Muscle layer of colon (tissue), 2 donors: ENCODE results near the gene POLR3A.
"Not testable (repeated sequence)": the region's sequence is repeated elsewhere in the genome, so short reads cannot be mapped to it uniquely, and the experiment has no call there.

ENCODE experiments used
- H3K27ac ChIP-seq: one replicate; pipeline ENCODE4 v1.7.0; 2013; ENCODE audit warnings: low read depth, mild to moderate bottlenecking, low read length, moderate library complexity
- H3K27me3 ChIP-seq, 2 donors: one replicate each; pipeline ENCODE4 v1.7.0; 2013; ENCODE audit warnings: low read length in 2 of 2, mild to moderate bottlenecking in 2 of 2; ENCODE audit not compliant: insufficient read depth in 2 of 2, control insufficient read depth in 1 of 2
- H3K36me3 ChIP-seq: one replicate; pipeline ENCODE4 v1.7.0; 2013; ENCODE audit warnings: mild to moderate bottlenecking, low read length; ENCODE audit not compliant: insufficient read depth
- H3K4me1 ChIP-seq: one replicate; pipeline ENCODE4 v1.7.0; 2013; ENCODE audit warnings: mild to moderate bottlenecking, low read length; ENCODE audit not compliant: insufficient read depth
- H3K4me3 ChIP-seq, 2 donors: one replicate each; pipeline ENCODE4 v1.7.0; 2013; ENCODE audit warnings: low read length in 2 of 2, low read depth in 1 of 2, mild to moderate bottlenecking in 1 of 2, moderate library complexity in 1 of 2
- H3K9ac ChIP-seq: one replicate; pipeline ENCODE4 v1.7.0; 2013; ENCODE audit warnings: low read length
- H3K9me3 ChIP-seq: one replicate; pipeline ENCODE4 v1.7.0; 2013; ENCODE audit warnings: mild to moderate bottlenecking, low read length
- donor health status: abdominal sarcoma.
- donor health status: Adenocarcinoma of cecum.

POLR3A gene

DNA sequence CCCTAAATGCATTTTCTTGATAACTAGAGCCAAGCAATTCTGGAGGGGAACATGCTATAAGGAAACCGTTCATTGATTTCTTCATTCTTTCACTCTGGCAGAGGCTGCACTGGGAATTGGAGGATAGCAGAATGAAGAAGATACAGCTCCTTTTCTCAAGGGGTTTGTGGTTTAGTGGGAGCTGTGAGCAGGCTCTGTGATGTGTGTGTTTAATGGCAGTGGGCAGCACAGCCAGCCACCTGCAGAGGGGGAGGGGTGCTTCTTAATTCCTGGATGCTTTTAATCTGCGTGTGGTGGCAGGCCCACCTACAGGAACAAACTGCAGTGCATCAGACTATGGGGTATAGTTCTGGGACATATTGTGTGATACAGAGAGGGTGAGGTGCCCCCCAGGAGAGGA is 36.3 kb upstream of the POLR3A start:
- no peaks in the 10 kb centered on the region for H3K4me1 ChIP-seq
- H3K27ac ChIP-seq: no peak overlapping the region
- H3K9ac ChIP-seq: no peak overlapping the region

DNA sequence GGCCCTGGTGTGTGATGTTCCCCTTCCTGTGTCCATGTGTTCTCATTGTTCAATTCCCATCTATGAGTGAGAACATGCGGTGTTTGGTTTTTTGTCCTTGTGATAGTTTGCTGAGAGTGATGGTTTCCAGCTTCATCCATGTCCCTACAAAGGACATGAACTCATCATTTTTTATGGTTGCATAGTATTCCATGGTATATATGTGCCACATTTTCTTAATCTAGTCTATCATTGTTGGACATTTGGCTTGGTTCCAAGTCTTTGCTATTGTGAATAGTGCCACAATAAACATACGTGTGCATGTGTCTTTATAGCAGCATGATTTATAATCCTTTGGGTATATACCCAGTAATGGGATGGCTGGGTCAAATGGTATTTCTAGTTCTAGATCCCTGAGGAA is 35.6 kb upstream of the POLR3A start:
- not testable (repeated sequence) for H3K27me3 ChIP-seq, H3K9ac ChIP-seq, H3K9me3 ChIP-seq, H3K27ac ChIP-seq, H3K36me3 ChIP-seq, H3K4me3 ChIP-seq, H3K4me1 ChIP-seq

More for the DNA sequence above, 36.3 kb upstream of the POLR3A start:
- Histone ChIP-seq H3K36me3 (no peaks in the 10 kb centered on the region), H3K9me3 (no peaks in the 10 kb centered on the region), H3K4me3 (no peak overlapping the region), H3K27me3 (no peaks in the 10 kb centered on the region)

DNA sequence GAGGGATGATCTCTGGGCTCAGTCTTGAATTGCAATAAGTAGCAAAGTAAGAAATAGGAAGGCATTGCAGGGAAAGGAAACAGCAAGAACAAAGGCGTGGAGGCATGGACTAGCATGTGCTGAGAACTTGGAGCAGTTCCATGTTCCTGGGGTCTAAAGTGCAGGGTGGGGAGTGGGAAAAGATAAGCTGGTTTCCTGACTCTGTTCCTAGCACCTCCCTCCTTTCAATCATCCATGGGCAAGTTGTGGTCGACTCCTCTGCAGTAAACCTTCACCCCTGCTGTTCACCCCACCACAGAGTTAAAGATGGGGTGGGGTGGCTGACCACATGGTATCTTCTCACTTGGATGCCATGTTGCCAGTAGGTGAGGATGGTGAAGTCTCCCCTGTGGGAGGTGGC is 33.9 kb upstream of the POLR3A start:
- Histone ChIP-seq H3K36me3 (no peaks in the 10 kb centered on the region), H3K27me3 (no peaks in the 10 kb centered on the region), H3K9ac (no peak overlapping the region), H3K9me3 (no peaks in the 10 kb centered on the region), H3K27ac (no peak overlapping the region), H3K4me1 (no peaks in the 10 kb centered on the region), H3K4me3 (no peak overlapping the region)

DNA sequence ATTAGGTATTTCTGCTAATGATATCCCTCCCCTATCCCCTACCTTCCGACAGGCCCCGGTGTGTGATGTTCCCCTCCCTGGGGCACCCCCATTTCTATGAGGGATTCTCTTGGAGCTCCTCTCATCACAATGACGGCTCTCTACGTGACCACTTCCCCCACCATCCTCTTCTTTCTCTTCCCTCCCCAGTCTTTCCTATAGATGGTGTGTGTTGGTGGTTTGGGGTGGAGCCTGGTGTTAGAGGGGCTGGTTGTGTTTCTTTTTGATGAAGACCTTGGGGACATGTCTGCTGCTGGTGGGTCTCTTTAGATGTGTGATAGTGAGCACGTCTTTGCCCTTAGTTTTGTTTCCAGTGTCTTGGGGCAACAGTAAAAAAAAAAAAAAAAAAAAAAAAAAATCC is 33.0 kb upstream of the POLR3A start:
- Histone ChIP-seq H3K36me3 (no peaks in the 10 kb centered on the region), H3K27ac (no peak overlapping the region), H3K9me3 (no peaks in the 10 kb centered on the region), H3K4me1 (no peaks in the 10 kb centered on the region), H3K4me3 (no peak overlapping the region), H3K9ac (no peak overlapping the region), H3K27me3 (no peaks in the 10 kb centered on the region)

DNA sequence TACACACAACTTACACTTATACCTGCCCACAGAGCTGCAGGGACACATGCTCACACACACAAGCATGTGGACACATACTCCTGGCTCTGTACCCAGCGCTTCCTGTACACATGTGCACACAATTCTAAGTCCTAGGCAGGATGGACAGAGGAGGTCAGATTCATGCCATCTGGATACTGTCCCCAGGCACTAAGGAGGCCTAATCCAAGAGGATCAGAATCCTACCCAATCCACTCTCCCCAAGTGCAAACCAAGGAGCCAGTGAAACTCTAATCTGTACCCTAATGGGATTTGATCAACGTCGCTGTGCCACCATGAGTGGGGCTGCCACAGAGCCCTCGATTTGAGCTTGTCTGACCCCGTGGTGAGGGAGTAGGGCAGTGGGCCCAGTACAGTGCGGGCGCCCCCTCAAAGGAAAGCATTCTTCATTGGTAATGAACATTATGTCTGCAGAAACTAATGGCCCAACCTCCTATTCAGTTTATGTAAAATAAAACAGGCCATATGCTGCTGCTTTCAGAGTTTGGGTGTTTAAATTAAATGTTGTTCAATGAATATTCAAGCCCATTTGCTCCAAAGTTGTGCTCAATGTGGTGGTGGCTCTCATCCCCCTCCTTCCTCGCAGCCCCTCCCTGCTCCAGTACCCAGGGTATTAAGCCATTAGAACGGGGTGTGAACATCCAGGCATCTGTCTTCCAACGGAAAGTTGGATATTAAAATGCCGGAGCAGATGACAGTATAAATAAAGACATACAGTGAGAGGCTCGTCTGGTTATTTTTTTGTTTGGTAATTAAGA is 30.8 kb upstream of the POLR3A start:
- no peak overlapping the region for H3K9ac ChIP-seq
- H3K36me3 ChIP-seq: no peaks in the 10 kb centered on the region
- no peak overlapping the region for H3K4me3 ChIP-seq
- H3K9me3 ChIP-seq: no peaks in the 10 kb centered on the region
- no peaks in the 10 kb centered on the region for H3K4me1 ChIP-seq
- H3K27me3 ChIP-seq: no peaks in the 10 kb centered on the region
- H3K27ac ChIP-seq: no peak overlapping the region

DNA sequence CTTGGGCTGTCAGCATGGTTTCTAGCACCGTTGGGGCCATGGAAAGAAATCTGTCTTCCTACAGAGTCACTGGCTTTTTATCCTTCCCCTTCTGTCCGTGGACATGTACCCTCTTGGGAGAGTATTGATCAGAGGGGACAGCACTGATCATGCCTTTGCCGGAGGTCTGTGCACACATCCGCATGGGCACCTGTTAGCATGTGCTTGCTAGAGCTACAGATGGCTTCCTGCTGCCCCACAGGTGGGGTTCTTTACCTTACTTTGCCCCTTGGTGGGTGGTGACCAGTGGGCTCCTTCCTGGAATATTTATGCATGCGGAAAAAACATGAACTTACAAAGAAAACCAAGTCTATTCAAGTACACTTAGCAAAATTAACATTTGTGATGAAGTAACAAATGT is 29.2 kb upstream of the POLR3A start:
- Histone ChIP-seq H3K27ac (no peak overlapping the region), H3K4me3 (no peak overlapping the region), H3K27me3 (no peaks in the 10 kb centered on the region), H3K9ac (no peak overlapping the region), H3K36me3 (no peaks in the 10 kb centered on the region), H3K9me3 (no peaks in the 10 kb centered on the region), H3K4me1 (no peaks in the 10 kb centered on the region)

DNA sequence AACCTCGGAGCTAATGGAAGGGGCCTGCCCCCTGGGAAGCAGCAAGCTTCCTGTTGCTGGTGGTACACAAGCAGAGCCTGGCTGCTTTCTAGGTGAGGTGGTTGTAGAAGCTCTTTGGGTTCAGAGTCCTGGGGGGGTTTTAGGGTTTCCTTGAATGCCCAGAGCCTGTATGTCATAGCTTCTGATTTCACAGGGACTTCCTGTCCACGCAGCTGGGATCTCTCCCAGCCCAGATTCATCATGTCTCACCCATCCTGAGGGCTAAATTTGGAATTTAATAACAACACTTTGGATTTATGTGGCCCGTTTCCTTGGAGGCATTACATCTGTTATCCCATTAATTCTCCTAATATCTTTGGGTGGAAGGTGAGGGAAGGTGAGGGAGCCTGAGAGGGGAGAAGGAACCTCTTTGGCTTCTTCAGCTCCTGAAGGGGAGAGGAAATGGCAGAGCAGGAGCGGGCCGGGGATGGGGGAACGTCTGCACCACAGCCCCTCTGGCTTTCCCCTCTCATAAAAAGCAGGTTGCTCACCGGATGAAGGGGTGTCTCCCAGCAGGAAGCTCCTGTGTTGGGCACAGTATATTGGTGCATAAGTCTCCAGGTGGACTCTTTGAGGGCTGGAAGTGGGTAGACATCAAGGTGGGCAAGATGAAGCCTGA is 24.0 kb upstream of the POLR3A start:
- Histone ChIP-seq H3K4me1 (no peaks in the 10 kb centered on the region), H3K9me3 (no peaks in the 10 kb centered on the region)

DNA sequence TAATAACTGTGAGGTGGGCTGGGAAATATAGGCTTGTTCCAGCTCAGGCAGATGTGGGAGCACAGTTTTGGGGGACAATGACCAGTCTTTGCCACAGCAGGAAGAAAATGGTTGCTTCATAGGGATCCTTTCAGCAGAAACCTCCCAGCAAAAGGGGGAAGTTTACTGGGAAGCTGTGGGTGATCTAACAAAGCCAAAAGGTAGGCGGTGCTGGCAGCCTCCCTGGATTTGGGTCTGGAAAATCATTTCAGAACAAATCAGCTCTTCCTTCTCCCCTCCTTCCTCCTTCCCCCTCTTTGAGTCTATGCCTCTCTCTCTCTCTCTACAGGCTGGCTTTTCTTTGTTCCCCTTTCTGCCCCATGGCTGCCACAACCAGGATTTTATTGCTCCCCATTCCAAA is 20.5 kb upstream of the POLR3A start:
- H3K9ac ChIP-seq: no peak overlapping the region
- no peak overlapping the region for H3K4me3 ChIP-seq
- H3K27ac ChIP-seq: no peak overlapping the region
- peaks cover 4% of the 10 kb centered on the region for H3K36me3 ChIP-seq
- no peaks in the 10 kb centered on the region for H3K9me3 ChIP-seq
- no peaks in the 10 kb centered on the region for H3K27me3 ChIP-seq
- H3K4me1 ChIP-seq: peaks cover 5% of the 10 kb centered on the region

More for the DNA sequence above, 24.0 kb upstream of the POLR3A start:
- Histone ChIP-seq H3K4me3 (no peak overlapping the region), H3K27me3 (no peaks in the 10 kb centered on the region), H3K9ac (no peak overlapping the region), H3K36me3 (peaks cover 4% of the 10 kb centered on the region), H3K27ac (no peak overlapping the region)

DNA sequence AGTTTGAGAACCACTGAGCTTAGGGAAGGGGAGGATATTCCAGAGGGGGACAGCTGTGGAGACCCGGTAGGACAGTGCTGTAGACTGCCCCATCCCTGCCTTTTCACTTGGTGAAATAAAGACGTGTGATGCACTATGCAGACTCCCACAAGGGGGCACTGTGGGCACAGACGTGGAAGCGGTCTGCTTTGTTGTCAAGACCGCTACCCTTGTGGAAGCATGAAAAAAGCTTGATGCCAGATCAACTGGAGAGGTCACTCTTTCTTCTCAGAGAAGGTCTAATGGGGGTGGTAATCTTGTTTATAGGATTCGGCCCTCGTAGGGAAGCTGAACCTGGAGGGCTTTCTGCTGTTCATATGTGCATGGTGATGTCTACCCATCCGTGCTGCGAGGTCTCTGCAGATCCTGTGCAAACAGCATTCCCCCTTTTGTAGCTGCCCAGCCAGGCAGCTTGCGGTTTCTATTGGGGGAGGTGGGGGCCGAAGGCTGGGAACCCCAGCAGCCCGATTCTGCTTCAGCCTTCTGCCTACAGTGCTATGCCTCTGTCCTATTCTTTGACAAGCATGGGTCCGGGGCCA is 18.1 kb upstream of the POLR3A start:
- no peaks in the 10 kb centered on the region for H3K9me3 ChIP-seq
- peaks cover 5% of the 10 kb centered on the region for H3K4me1 ChIP-seq
- H3K27ac ChIP-seq: no peak overlapping the region
- no peak overlapping the region for H3K9ac ChIP-seq
- no peaks in the 10 kb centered on the region for H3K27me3 ChIP-seq
- H3K4me3 ChIP-seq: no peak overlapping the region
- H3K36me3 ChIP-seq: peaks cover 9% of the 10 kb centered on the region

DNA sequence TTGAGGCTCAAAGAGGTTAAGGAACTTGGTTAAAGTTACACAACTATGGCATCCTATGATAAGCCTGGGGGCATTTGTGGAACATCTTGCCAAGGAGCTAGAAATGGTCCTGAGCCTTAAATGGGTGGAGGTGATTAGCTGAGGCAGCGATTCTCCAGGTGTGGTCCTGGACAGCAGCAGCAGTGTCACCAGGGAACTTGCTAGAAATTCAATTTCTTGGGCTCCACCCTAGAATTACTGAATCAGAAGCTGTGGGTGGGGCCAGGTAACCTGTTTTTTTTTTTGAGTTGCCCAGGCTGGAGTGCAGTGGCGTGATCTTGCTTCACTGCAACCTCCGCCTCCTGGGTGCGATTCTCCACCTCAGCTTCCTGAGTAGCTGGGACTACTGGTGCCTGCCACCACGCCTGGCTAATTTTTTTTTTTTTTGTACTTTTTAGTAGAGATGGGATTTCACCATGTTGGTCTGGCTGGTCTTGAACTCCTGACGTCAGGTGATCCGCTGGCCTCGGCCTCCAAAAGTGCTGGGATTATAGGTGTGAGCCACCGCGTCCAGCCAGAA is 17.5 kb upstream of the POLR3A start:
- H3K9me3 ChIP-seq: no peaks in the 10 kb centered on the region
- H3K4me1 ChIP-seq: peaks cover 5% of the 10 kb centered on the region
- H3K27ac ChIP-seq: no peak overlapping the region
- no peak overlapping the region for H3K4me3 ChIP-seq
- no peaks in the 10 kb centered on the region for H3K27me3 ChIP-seq
- peaks cover 14% of the 10 kb centered on the region for H3K36me3 ChIP-seq
- H3K9ac ChIP-seq: no peak overlapping the region

DNA sequence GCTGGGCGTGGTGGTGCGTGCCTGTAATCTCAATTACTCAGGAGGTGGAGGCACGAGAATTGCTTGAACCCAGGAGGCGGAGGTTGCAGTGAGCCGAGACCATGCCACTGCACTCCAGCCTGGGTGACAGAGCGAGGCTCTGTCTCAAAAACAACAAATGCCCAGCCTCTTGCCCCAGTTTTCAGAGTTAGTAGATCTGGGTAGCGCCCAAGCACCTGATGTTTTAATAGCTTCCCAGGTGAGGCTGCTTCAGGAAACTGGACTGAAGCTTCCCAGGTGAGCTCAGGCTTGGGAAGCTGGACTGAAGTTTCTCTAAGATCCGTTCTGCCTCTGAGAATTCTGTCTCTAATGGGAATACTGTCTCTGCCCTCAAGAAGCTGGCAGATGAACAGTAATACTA is 16.5 kb upstream of the POLR3A start:
- Histone ChIP-seq H3K9ac (no peak overlapping the region), H3K27ac (no peak overlapping the region), H3K4me1 (peaks cover 5% of the 10 kb centered on the region)

More for the DNA sequence above, 16.5 kb upstream of the POLR3A start:
- Histone ChIP-seq H3K36me3 (peaks cover 23% of the 10 kb centered on the region), H3K9me3 (no peaks in the 10 kb centered on the region), H3K4me3 (no peak overlapping the region), H3K27me3 (no peaks in the 10 kb centered on the region)
